BE2C (cell line): ENCODE measurements around the gene LAIR2.

Source experiments
- DNase-seq: peaks from one replicate; pipeline ENCODE4 v3.0.0-alpha.2; 2020
- H3K27me3 ChIP-seq: fragments of 250-450 bp; sonication (Bioruptor Pico); 2 replicates; pipeline ENCODE4 v1.5.1; 2020; ENCODE audit warnings: mild to moderate bottlenecking
- H3K36me3 ChIP-seq: fragments of 250-450 bp; sonication (Bioruptor Pico); 2 replicates; pipeline ENCODE4 v1.5.1; 2020; ENCODE audit warnings: mild to moderate bottlenecking
- H3K4me1 ChIP-seq: fragments of 250-450 bp; sonication (Bioruptor Pico); 2 replicates; pipeline ENCODE4 v1.5.1; 2020
- H3K4me3 ChIP-seq: 2 replicates; pipeline ENCODE4 v1.5.1; 2011; ENCODE audit warnings: low read depth, low read length
- H3K9me3 ChIP-seq: fragments of 250-450 bp; sonication (Bioruptor Pico); 2 replicates; pipeline ENCODE4 v1.5.1; 2020
- TF ChIP-seq, protein P1 (sequence below): IDR thresholded peaks from 2 replicates; pipeline ENCODE4 v1.5.1; 2012; ENCODE audit warnings: mild to moderate bottlenecking, low read depth, low read length

LAIR2 gene

DNA sequence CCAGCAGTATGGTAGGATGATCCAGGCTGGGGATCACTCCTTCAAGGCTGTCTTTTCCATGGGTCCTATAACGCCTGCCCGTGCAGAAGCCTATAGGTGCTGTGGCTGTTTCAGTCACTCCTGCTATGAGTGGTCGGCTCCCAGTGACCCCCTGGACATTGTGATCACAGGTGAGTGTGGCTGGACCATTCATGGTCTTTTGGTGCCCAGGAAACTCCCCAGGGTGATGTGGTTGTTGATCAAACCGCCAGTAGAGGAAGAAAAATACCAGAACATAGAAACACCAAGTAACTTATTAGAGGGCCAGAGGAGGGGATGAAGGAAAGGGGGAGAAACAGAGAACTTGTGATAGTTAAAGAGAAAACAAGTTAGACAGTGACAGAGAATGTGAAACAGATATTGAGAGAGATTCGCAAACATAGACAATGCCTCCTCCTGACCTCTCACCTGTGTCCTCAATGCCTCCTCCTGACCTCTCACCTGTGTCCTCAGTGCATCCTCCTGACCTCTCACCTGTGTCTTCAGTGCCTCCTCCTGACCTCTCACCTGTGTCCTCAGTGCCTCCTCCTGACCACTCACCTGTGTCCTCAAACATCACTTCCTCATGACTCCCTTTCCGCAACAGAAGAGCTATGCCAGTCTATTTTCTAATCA is 19.4 kb downstream of the LAIR2 start:
- no peaks in the 10 kb centered on the region for H3K4me1 ChIP-seq
- DNase-seq: no peak
- H3K9me3 ChIP-seq: no peaks in the 10 kb centered on the region
- peaks cover 28% of the 10 kb centered on the region for H3K27me3 ChIP-seq
- TF ChIP-seq, protein P1, sequence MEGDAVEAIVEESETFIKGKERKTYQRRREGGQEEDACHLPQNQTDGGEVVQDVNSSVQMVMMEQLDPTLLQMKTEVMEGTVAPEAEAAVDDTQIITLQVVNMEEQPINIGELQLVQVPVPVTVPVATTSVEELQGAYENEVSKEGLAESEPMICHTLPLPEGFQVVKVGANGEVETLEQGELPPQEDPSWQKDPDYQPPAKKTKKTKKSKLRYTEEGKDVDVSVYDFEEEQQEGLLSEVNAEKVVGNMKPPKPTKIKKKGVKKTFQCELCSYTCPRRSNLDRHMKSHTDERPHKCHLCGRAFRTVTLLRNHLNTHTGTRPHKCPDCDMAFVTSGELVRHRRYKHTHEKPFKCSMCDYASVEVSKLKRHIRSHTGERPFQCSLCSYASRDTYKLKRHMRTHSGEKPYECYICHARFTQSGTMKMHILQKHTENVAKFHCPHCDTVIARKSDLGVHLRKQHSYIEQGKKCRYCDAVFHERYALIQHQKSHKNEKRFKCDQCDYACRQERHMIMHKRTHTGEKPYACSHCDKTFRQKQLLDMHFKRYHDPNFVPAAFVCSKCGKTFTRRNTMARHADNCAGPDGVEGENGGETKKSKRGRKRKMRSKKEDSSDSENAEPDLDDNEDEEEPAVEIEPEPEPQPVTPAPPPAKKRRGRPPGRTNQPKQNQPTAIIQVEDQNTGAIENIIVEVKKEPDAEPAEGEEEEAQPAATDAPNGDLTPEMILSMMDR: no peak
- no peak overlapping the region for H3K4me3 ChIP-seq
- H3K36me3 ChIP-seq: no peaks in the 10 kb centered on the region

DNA sequence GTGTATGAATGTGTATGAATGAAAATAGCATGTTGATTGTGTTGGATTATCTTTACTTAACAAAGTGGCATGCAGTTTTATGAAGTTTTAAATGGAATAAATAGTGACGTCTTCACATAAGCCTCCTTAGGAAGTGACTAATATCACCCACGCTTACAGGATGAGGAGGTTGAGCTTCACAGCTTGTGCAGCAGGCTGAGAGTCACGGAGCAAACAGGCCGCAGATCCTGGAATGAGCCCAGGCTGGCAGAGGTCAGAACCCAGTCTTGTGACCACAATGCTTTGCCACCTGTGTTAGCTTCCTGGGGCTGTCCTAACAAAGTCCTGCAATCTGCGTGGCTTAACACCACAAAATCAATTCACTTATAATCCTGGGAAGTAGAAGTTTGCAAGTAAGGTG is 20.8 kb downstream of the LAIR2 start:
- Histone ChIP-seq H3K9me3 (no peaks in the 10 kb centered on the region), H3K4me3 (no peak overlapping the region), H3K4me1 (no peaks in the 10 kb centered on the region), H3K36me3 (no peaks in the 10 kb centered on the region), H3K27me3 (peaks cover 28% of the 10 kb centered on the region)
- TF ChIP-seq, protein P1: no peak
- DNase-seq: no peak

GRCh38 chr19:54525636-54526035 is 23.0 kb downstream of the LAIR2 start:
- Histone ChIP-seq H3K36me3 (no peaks in the 10 kb centered on the region), H3K4me1 (no peaks in the 10 kb centered on the region), H3K27me3 (peaks cover 36% of the 10 kb centered on the region), H3K4me3 (no peak overlapping the region), H3K9me3 (no peaks in the 10 kb centered on the region)
- TF ChIP-seq, protein P1: no peak
- no peak for DNase-seq

- TF ChIP-seq, protein P1: no peak
- H3K36me3 ChIP-seq: no peaks in the 10 kb centered on the region
- H3K4me3 ChIP-seq: no peak overlapping the region
- no peak for DNase-seq
- H3K27me3 ChIP-seq: peaks cover 41% of the 10 kb centered on the region
- no peaks in the 10 kb centered on the region for H3K4me1 ChIP-seq
- no peaks in the 10 kb centered on the region for H3K9me3 ChIP-seq
Observed at GRCh38 chr19:54526972-54527371, 24.3 kb downstream of the LAIR2 start.

GRCh38 chr19:54530866-54531265 is 28.2 kb downstream of the LAIR2 start:
- Histone ChIP-seq H3K27me3 (peaks cover 76% of the 10 kb centered on the region), H3K9me3 (no peaks in the 10 kb centered on the region), H3K36me3 (no peaks in the 10 kb centered on the region), H3K4me1 (no peaks in the 10 kb centered on the region), H3K4me3 (no peak overlapping the region)
- DNase-seq: no peak
- TF ChIP-seq, protein P1: no peak

DNA sequence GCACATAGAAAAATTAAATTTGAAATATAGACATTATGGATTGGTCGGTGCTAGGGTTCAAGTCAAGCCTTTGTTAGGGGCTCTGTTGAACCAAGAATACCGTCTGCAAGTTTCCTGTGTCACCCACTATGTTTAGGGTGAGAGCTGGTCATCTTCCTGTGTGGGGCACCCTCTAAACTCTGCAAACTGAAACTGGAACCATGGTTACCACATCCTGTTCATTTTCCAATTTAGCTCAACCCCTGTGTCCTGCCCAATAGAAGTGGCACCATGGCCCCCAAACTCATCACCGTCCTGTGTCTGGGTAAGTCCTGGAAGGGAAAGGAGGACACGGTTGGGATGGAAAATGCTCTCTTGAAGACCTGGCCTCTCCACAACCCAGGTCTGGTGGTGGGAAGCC is 29.9 kb downstream of the LAIR2 start:
- Histone ChIP-seq H3K4me1 (no peaks in the 10 kb centered on the region), H3K27me3 (peaks cover 88% of the 10 kb centered on the region), H3K4me3 (no peak overlapping the region)

More for the DNA sequence above, 29.9 kb downstream of the LAIR2 start:
- no peak for DNase-seq
- TF ChIP-seq, protein P1: no peak
- H3K36me3 ChIP-seq: no peaks in the 10 kb centered on the region
- no peaks in the 10 kb centered on the region for H3K9me3 ChIP-seq
